NCI-H1092 treated with DMSO at 0.1 percent for 48 hours (cell line): Measurements from ENCODE around the gene SLAIN1.

ENCODE experiments used
- DNase-seq: peaks from one replicate; lab custom pipeline; 2025; lab: John Stamatoyannopoulos, UW

Gene SLAIN1

DNA sequence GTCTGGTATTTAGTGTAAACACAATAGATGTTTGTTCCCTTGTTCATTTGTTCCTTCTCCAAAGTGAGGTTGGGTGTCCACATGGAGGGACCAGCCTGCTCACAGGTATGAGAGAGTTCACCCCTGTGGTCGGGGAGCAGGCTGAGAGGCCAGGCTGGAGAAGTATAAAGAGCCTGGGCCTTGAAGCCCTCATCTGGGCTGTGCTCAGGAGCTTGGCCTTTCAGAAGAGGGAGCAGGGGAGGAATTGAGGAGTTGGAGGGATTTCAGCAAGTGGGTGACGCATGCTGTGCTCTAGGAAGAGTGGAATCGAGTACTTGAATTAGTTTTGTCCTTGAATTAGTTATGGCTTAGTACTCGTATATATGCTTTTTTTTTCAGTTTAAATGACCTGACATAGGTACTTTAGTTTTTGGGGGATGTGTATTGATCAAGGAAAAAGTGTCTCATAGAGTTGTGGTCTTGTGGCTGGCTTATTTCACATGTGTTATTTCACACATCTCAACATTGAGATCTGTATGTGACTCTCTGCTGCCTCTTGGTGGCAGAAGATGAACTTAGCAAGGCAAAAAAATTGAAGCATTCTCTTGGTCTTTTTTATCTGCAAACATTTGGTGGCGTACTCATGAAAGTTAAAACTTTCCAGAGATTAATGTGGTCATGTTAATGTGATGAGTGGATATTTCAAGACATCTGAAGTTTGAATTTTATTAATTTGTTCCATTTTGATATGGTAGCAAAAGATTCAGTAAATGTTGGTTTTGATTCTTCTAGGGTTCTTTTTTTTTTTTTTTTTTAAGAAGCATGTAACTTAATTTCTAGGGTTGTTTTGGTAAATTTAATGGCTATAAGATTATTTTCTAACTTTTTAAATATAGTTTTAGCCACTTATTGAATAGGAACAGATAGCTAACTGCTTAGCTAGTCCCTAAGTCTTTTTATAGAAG, 54.3 kb downstream of the SLAIN1 start:
- peak; percentile 77 for DNase-seq

DNA sequence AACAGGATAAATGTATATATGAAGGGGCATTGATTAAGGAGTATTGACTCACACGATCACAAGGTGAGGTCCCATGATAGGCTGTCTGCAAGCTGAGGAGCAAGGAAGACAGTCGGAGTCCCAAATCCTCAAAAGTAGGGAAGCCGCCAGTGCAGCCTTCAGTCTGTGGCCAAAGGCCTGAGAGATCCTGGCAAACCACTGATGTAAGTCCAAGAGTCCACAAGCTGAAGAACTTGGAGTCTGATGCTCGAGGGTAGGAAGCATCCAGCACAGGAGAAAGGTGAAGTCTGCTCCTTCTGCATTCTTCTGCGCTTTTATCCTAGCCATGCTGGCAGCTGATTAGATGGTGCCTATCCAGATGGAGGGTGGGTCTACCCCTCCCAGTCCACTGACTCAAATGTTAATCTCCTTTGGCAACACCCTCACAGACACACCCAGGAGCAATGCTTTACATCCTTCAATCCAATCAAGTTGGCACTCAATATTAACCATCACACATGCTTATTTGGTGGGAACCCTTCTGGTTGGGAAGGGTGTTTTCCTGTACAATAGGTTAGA, 55.1 kb downstream of the SLAIN1 start:
- DNase-seq, result no peak

DNA sequence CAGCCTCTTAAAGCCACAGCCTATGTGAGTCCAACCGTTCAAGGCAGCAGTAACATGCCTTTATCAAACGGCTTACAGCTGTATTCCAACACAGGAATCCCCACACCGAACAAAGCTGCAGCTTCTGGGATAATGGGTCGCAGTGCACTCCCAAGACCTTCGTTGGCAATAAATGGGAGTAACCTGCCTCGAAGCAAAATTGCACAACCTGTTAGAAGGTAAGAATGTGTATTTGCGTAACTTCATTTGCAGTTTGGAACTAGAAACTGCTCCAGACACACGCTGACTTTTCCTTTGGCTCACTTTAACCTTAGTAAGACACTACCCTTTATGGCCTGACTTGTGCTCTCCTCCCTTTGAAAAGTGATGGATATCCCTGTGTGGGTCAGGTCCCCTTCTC, 63.4 kb downstream of the SLAIN1 start:
- no peak for DNase-seq

GRCh38 chr13:77767413-77767812, 69.9 kb downstream of the SLAIN1 start:
- DNase-seq, result no peak

DNA sequence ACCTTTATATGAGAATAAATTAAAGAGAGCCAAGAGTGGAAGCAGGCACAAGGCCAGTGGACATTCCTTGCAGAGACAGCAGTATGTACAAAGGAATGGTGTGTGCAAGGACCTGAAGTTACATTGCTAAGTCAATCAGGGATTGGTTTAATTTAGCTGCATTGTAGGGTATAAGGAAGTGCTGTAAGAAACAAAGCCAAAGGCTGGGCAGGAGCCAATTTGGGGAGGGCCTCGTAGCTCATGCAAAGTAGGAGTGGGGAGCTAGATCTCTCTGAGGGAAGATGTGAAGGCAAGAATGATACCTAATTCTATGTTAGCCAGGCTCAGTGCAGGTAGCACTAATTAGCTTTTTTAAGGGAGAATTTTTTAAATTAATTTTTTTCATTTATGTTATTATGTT, 76.7 kb downstream of the SLAIN1 start:
- no peak for DNase-seq

- DNase-seq, result no peak
These were observed 79.2 kb downstream of the SLAIN1 start for GRCh38 chr13:77776704-77777103.

GRCh38 chr13:77779552-77780272, 82.2 kb downstream of the SLAIN1 start:
- peak; percentile 73 for DNase-seq

GRCh38 chr13:77781808-77782207, 84.3 kb downstream of the SLAIN1 start:
- no peak for DNase-seq

- DNase-seq, result no peak
These were observed 87.0 kb downstream of the SLAIN1 start for GRCh38 chr13:77784515-77784914.

GRCh38 chr13:77786695-77787287, 89.3 kb downstream of the SLAIN1 start:
- no peak for DNase-seq

GRCh38 chr13:77789376-77789775, 91.9 kb downstream of the SLAIN1 start:
- DNase-seq, result no peak

- DNase-seq, result no peak
These were observed 102.7 kb downstream of the SLAIN1 start for GRCh38 chr13:77800219-77800618.

DNA sequence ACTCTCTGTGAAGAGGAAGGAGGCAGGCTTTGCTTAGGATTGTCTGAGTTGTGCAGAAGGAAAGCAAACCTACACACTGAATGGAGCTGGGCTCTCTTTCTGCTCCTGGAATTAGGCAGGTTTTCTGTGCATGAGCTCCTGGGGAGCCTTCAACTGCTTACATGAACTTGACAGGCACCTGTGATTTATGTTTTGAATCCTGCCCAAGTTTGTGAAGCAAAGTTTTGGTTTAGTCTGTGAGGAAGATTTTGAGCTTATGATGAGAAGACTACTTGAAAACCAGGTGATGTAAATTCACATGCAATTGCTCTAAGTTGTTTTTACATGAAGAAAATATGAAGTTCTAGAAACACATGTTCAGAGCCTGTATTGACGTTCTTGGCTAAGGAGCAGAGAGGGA, 109.0 kb downstream of the SLAIN1 start:
- no peak for DNase-seq

- no peak for DNase-seq
These were observed 110.1 kb downstream of the SLAIN1 start for GRCh38 chr13:77807431-77808135.

DNA sequence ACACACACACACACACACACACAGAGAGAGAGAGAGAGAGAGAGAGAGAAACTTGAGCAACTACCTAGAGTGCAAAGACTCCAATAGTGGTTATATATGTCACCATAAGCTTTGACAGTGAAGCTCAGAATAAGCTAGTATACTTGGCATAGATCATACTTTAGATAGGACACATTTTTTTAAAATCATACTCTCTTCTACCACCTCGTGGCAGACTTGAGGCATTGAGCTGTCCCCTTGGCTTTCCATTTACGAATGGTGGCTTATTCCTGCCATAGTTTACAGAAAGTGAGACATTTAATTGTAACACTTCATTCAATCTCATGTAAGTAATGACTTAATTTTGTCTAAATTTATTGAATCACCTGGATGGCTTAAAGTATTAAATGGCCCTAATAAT, 112.9 kb downstream of the SLAIN1 start:
- peak; percentile 26 for DNase-seq

GRCh38 chr13:77810878-77811277, 113.4 kb downstream of the SLAIN1 start:
- DNase-seq, result no peak

GRCh38 chr13:77811381-77811780, 113.9 kb downstream of the SLAIN1 start:
- DNase-seq, result no peak

GRCh38 chr13:77811981-77812380, 114.5 kb downstream of the SLAIN1 start:
- DNase-seq, result no peak
